Measurements from ENCODE around the gene SEC23B.

DNA sequence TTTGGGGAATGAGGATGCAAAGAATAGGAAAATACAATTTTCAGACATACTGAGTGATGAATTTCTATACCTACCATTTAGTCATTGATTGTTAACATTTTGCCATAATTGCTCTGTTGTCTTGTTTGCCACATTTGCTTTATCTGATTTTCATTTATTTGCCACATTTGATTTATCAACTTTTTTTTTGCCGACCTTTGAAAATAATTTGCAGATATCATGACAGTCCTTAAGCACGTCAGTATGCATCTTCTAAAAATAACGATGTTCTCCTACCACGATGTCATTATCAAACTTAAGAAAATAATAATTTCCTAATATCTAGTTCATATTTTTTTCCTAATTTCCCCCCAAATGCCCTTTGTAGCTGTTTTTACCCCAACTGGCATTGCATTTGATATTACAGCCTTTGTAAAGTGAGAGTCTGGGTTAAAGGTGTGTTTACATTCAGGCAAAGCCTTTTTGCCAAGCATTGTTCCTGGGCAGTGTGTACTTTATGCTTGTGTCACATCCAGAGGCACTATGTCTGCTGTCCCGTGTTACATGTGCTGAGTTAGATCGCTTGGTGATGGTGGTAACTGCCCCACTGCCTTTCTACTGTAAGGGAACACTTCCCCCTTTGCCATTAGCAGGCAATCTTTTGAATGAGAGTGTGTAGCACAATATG lies 26.4 kb downstream of the SEC23B start:
- TF ChIP-seq, protein P1, sequence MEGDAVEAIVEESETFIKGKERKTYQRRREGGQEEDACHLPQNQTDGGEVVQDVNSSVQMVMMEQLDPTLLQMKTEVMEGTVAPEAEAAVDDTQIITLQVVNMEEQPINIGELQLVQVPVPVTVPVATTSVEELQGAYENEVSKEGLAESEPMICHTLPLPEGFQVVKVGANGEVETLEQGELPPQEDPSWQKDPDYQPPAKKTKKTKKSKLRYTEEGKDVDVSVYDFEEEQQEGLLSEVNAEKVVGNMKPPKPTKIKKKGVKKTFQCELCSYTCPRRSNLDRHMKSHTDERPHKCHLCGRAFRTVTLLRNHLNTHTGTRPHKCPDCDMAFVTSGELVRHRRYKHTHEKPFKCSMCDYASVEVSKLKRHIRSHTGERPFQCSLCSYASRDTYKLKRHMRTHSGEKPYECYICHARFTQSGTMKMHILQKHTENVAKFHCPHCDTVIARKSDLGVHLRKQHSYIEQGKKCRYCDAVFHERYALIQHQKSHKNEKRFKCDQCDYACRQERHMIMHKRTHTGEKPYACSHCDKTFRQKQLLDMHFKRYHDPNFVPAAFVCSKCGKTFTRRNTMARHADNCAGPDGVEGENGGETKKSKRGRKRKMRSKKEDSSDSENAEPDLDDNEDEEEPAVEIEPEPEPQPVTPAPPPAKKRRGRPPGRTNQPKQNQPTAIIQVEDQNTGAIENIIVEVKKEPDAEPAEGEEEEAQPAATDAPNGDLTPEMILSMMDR (conservative IDR thresholded peaks at IDR 0.05; ENCODE audit: low read depth, low read length) = no peak
- no peak for TF ChIP-seq MXI1 (IDR thresholded peaks at IDR 0.05; ENCODE audit: borderline replicate concordance, low read depth, low read length)
- TF ChIP-seq MAFK (IDR thresholded peaks at IDR 0.05; ENCODE audit: low read depth, low read length) = peak; percentile 73
- TF ChIP-seq POLR2A (IDR thresholded peaks at IDR 0.05; ENCODE audit: low read depth, low read length) = no peak

All from IMR-90 (cell line).